ENCODE data around the gene ESYT3. TPM values are rescaled to one million over a fixed set of nuclear protein-coding genes. Genes with fewer than 3 reads are reported as not detected.

ESYT3 gene
- total and polyA plus RNA-seq, 2 of the 8 experiments (the other 6 are each of a cell fraction or from before 2014, with no cell fraction given), result 4.4 to 7.3 TPM

- TF ChIP-seq FOSL1 (IDR thresholded peaks at IDR 0.05; ENCODE audit: insufficient read depth, low read depth, low read length), result no peak
- no peak for TF ChIP-seq POLR2AphosphoS5 (IDR thresholded peaks at IDR 0.05; ENCODE audit: low read depth, low read length)
- no peak for TF ChIP-seq CBX5 (IDR thresholded peaks at IDR 0.05; ENCODE audit: low read depth, low read length)
- no peak for TF ChIP-seq BACH1 (IDR thresholded peaks at IDR 0.05; ENCODE audit: low read length)
- no peak for TF ChIP-seq CREB1 (IDR thresholded peaks at IDR 0.05)
Measured at GRCh38 chr3:138432576-138433240, 1.7 kb upstream of the ESYT3 start (continued).

Measured in H1 (cell line).